SH-SY5Y (cell line): ENCODE measurements around the gene CACNG8.

Experiments used
- GATA2 ChIP-seq: IDR thresholded peaks from 2 replicates; pipeline ENCODE4 v1.6.1; 2011; ENCODE audit warnings: mild to moderate bottlenecking, low read depth, low read length
- GATA3 ChIP-seq: IDR thresholded peaks from 2 replicates; pipeline ENCODE4 v1.6.1; 2011; ENCODE audit warnings: low read depth, mild to moderate bottlenecking, low read length, moderate library complexity

The CACNG8 gene

GRCh38 chr19:53980539-53981375 lies 18.0 kb downstream of the CACNG8 start:
- TF ChIP-seq GATA2 = no peak
- TF ChIP-seq GATA3 = no peak

- TF ChIP-seq GATA3 (no peak), GATA2 (no peak)
Measured at GRCh38 chr19:53981376-53981951, 18.7 kb downstream of the CACNG8 start.

- TF ChIP-seq GATA2 = no peak
Measured at GRCh38 chr19:53982001-53982451, 19.3 kb downstream of the CACNG8 start.

- no peak for TF ChIP-seq GATA2
- TF ChIP-seq GATA3 = no peak
Measured at GRCh38 chr19:53982611-53983010, 19.9 kb downstream of the CACNG8 start.

GRCh38 chr19:53983457-53984289 lies 20.9 kb downstream of the CACNG8 start:
- no peak for TF ChIP-seq GATA2
- TF ChIP-seq GATA3 = no peak

- no peak for TF ChIP-seq GATA2
- no peak for TF ChIP-seq GATA3
Measured at GRCh38 chr19:53985863-53986262, 23.1 kb downstream of the CACNG8 start.

GRCh38 chr19:53988981-53989380 lies 26.2 kb downstream of the CACNG8 start:
- TF ChIP-seq GATA3 = no peak
- no peak for TF ChIP-seq GATA2

- TF ChIP-seq GATA2 = no peak
- TF ChIP-seq GATA3 = no peak
Measured at GRCh38 chr19:53989600-53990533, 27.1 kb downstream of the CACNG8 start.

- TF ChIP-seq GATA3 = no peak
- TF ChIP-seq GATA2 = no peak
Measured at GRCh38 chr19:53991224-53992113, 28.7 kb downstream of the CACNG8 start, which contains the start of gene CACNG6. Gene CACNG6, plus strand, starts transcription at chr19:53991637. Its CDS starts 1,241 bp downstream, at chr19:53992878.

- no peak for TF ChIP-seq GATA2
Measured at GRCh38 chr19:53992211-53992610, 29.5 kb downstream of the CACNG8 start.

- TF ChIP-seq GATA3 (no peak), GATA2 (no peak)
Measured at GRCh38 chr19:53992815-53993214, 30.1 kb downstream of the CACNG8 start.

GRCh38 chr19:53993448-53993847 lies 30.7 kb downstream of the CACNG8 start:
- TF ChIP-seq GATA3 (no peak), GATA2 (no peak)
